ENCODE measurements around the gene ADISSP. TPM values are rescaled to one million over a fixed set of nuclear protein-coding genes. Genes with fewer than 3 reads are reported as not detected.

ADISSP gene
- polyA plus RNA-seq, 3 donors = 59.6 to 78.5 (median 68.5) TPM

DNA sequence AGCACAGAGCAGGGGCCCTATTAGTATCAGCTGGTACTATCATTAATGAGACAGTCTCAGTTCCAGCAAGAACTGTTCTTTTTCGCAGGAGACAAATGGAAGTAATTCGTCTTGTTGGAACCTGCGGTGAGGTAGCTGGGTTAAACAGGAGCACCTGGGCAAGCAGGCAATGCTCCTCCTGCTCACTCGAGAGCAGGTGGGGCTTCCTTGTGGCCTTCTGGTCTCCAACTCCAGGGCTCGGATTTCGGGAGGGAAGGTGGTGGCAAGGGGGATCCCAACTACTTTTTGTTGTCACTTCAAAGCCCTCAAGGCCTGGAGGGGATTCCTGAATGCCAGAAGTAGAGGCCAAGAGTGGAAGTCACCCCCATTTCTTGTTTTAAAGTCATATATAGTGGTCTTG lies 15.0 kb upstream of the ADISSP start:
- Histone ChIP-seq H3K9ac (ENCODE audit: insufficient read depth, low read length, poor library complexity, severe bottlenecking) (no peak overlapping the region), H3K4me1 (ENCODE audit: control insufficient read depth in 1 of 2, insufficient read depth in 2 of 2, low read length in 2 of 2) (peaks cover 48 to 64% of the 10 kb centered on the region in 2 donors), H3K4me3 (replicated peaks in 1 of 3; ENCODE audit: low read depth in 2 of 3, low read length in 3 of 3) (no peak overlapping the region), H3K36me3 (replicated peaks in 1 of 2; ENCODE audit: control insufficient read depth in 1 of 2, insufficient read depth in 2 of 2, low read length in 2 of 2) (peaks cover 4 to 7% of the 10 kb centered on the region in 2 donors), H3K4me2 (replicated peaks; ENCODE audit: extremely low read depth, low read length, poor library complexity, severe bottlenecking) (no peak overlapping the region), H2AFZ (ENCODE audit: insufficient read depth, low read depth, low read length, poor library complexity, severe bottlenecking) (no peak overlapping the region), H3K27ac (ENCODE audit: low read depth in 1 of 2, low read length in 2 of 2) (no peak overlapping the region), H3K79me2 (ENCODE audit: insufficient read depth, low read length) (peaks cover 29% of the 10 kb centered on the region), H3K27me3 (ENCODE audit: control insufficient read depth in 2 of 2, insufficient read depth in 2 of 2, low read length in 2 of 2) (peaks cover 17 to 23% of the 10 kb centered on the region in 2 donors), H3K9me3 (replicated peaks in 1 of 2; ENCODE audit: control insufficient read depth in 1 of 2, insufficient read depth in 1 of 2, low read length in 2 of 2) (peaks cover 3 to 10% of the 10 kb centered on the region in 2 donors), H4K20me1 (ENCODE audit: insufficient read depth, low read length) (peaks cover 55% of the 10 kb centered on the region)
- Mint-ChIP-seq H3K27ac (peak overlapping the region in 1 of 7 donors; percentile 5), H3K4me3 (no peak overlapping the region), H3K27me3 (ENCODE audit: low read depth in 3 of 3) (peaks cover 22 to 31% (median 27%) of the 10 kb centered on the region in 3 donors), H3K9me3 (peaks cover 0 to 4% (median 3%) of the 10 kb centered on the region in 7 donors), H3K36me3 (peaks cover 9 to 17% of the 10 kb centered on the region in 2 donors), H3K4me1 (peaks cover 56% of the 10 kb centered on the region)
- 77% methylated on average over 4 of the region's 6 CpGs for WGBS (ENCODE audit: insufficient coverage)
- TF ChIP-seq, protein P1, sequence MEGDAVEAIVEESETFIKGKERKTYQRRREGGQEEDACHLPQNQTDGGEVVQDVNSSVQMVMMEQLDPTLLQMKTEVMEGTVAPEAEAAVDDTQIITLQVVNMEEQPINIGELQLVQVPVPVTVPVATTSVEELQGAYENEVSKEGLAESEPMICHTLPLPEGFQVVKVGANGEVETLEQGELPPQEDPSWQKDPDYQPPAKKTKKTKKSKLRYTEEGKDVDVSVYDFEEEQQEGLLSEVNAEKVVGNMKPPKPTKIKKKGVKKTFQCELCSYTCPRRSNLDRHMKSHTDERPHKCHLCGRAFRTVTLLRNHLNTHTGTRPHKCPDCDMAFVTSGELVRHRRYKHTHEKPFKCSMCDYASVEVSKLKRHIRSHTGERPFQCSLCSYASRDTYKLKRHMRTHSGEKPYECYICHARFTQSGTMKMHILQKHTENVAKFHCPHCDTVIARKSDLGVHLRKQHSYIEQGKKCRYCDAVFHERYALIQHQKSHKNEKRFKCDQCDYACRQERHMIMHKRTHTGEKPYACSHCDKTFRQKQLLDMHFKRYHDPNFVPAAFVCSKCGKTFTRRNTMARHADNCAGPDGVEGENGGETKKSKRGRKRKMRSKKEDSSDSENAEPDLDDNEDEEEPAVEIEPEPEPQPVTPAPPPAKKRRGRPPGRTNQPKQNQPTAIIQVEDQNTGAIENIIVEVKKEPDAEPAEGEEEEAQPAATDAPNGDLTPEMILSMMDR (IDR thresholded peaks at IDR 0.05) = no peak
- DNase-seq = peak in 1 of 3 donors; percentile 2
- intact Hi-C loops (cut with micrococcal nuclease) = loop anchor here in 1 of 2 donors (10.0 kb wide), 1 partner anchor 62 kb away; the partner anchor contains the start of gene MAVS

- peak within 1 kb of the TSS; percentile 54 to 67 for H3K4me3 Mint-ChIP-seq
These were observed 13.8 kb upstream of the ADISSP start, which contains the start of gene SPEF1 for GRCh38 chr20:3781153-3781910. SPEF1 (minus strand) TSS chr20:3781448; CDS start chr20:3781287, 161 bp downstream.

More at GRCh38 chr20:3781153-3781910, 13.8 kb upstream of the ADISSP start, which contains the start of gene SPEF1:
- Histone ChIP-seq H3K4me1 (ENCODE audit: control insufficient read depth in 1 of 2, insufficient read depth in 2 of 2, low read length in 2 of 2) (peaks cover 46 to 62% of the 10 kb centered on the region in 2 donors), H3K9me3 (replicated peaks in 1 of 2; ENCODE audit: control insufficient read depth in 1 of 2, insufficient read depth in 1 of 2, low read length in 2 of 2) (peaks cover 3 to 10% of the 10 kb centered on the region in 2 donors), H4K20me1 (ENCODE audit: insufficient read depth, low read length) (peaks cover 55% of the 10 kb centered on the region), H3K36me3 (replicated peaks in 1 of 2; ENCODE audit: control insufficient read depth in 1 of 2, insufficient read depth in 2 of 2, low read length in 2 of 2) (peaks cover 4 to 7% of the 10 kb centered on the region in 2 donors), H3K27ac (ENCODE audit: low read depth in 1 of 2, low read length in 2 of 2) (peak within 1 kb of the TSS in 1 of 2 donors; percentile 7), H3K4me3 (replicated peaks in 1 of 3; ENCODE audit: low read depth in 2 of 3, low read length in 3 of 3) (peak within 1 kb of the TSS in 2 of 3 experiments; percentile 9 to 67), H3K4me2 (replicated peaks; ENCODE audit: extremely low read depth, low read length, poor library complexity, severe bottlenecking) (peak within 1 kb of the TSS; percentile 86), H3K9ac (ENCODE audit: insufficient read depth, low read length, poor library complexity, severe bottlenecking) (no peak within 1 kb of the TSS), H2AFZ (ENCODE audit: insufficient read depth, low read depth, low read length, poor library complexity, severe bottlenecking) (no peak within 1 kb of the TSS), H3K79me2 (ENCODE audit: insufficient read depth, low read length) (peaks cover 29% of the 10 kb centered on the region), H3K27me3 (ENCODE audit: control insufficient read depth in 2 of 2, insufficient read depth in 2 of 2, low read length in 2 of 2) (peaks cover 17 to 23% of the 10 kb centered on the region in 2 donors)
- Mint-ChIP-seq H3K27me3 (ENCODE audit: low read depth in 3 of 3) (peaks cover 27 to 37% (median 28%) of the 10 kb centered on the region in 3 donors), H3K4me1 (peaks cover 61% of the 10 kb centered on the region), H3K9me3 (peaks cover 0 to 9% (median 3%) of the 10 kb centered on the region in 7 donors), H3K36me3 (peaks cover 9 to 17% of the 10 kb centered on the region in 2 donors), H3K27ac (peak within 1 kb of the TSS in 6 of 7 donors; percentile 17 to 87 (median 73))
- TF ChIP-seq, protein P1 (IDR thresholded peaks at IDR 0.05) = no peak
- 4% methylated on average over 23 of the region's 28 CpGs for WGBS (ENCODE audit: insufficient coverage)
- DNase-seq = peak; percentile 79 to 87 (median 85)
- intact Hi-C loops (cut with micrococcal nuclease) = loop anchor here in 1 of 2 donors (10.0 kb wide), 1 partner anchor 63 kb away; the partner anchor contains the start of gene MAVS

All from CD14-positive monocyte (primary cell).